CD14-positive monocyte (primary cell): ENCODE results near the gene RNF227. TPM values are rescaled to one million over a fixed set of nuclear protein-coding genes. Genes with fewer than 3 reads are reported as not detected.
A peak's percentile ranks its signal among the peaks of the same experiment; 100 is the strongest.

Experiments used
- DNase-seq, 3 donors: peaks; one replicate each; pipeline ENCODE4 v3.0.0-alpha.2; 2011 to 2022
- H2AFZ ChIP-seq: 2 replicates; pipeline ENCODE4 v1.6.0; 2012; ENCODE audit warnings: mild to moderate bottlenecking, low read depth, low read length, inconsistent platforms; ENCODE audit not compliant: insufficient read depth, poor library complexity, severe bottlenecking
- H3K27ac ChIP-seq, 2 donors: 1 replicate in 1 of 2; 2 replicates in 1 of 2; pipeline ENCODE4 v1.5.1; 2012 to 2013; ENCODE audit warnings: low read length in 2 of 2, control low read depth in 1 of 2, inconsistent platforms in 1 of 2, low read depth in 1 of 2, mild to moderate bottlenecking in 1 of 2
- H3K27me3 ChIP-seq, 2 donors: one replicate each; pipeline versions ENCODE4 v1.6.0 to v1.6.1; 2011 to 2013; ENCODE audit warnings: low read length in 2 of 2; ENCODE audit not compliant: control insufficient read depth in 2 of 2, insufficient read depth in 2 of 2
- H3K36me3 ChIP-seq, 2 donors: replicated peaks in 1 of 2; 1 replicate in 1 of 2; 2 replicates in 1 of 2; pipeline versions ENCODE4 v1.5.1 to v1.6.1; 2012 to 2013; ENCODE audit warnings: low read length in 2 of 2, control low read depth in 1 of 2, inconsistent platforms in 1 of 2, mild to moderate bottlenecking in 1 of 2; ENCODE audit not compliant: insufficient read depth in 2 of 2, control insufficient read depth in 1 of 2
- H3K4me1 ChIP-seq, 2 donors: 1 replicate in 1 of 2; 2 replicates in 1 of 2; pipeline versions ENCODE4 v1.5.1 to v1.6.1; 2012 to 2013; ENCODE audit warnings: low read length in 2 of 2, control low read depth in 1 of 2, inconsistent platforms in 1 of 2, mild to moderate bottlenecking in 1 of 2, moderate library complexity in 1 of 2; ENCODE audit not compliant: insufficient read depth in 2 of 2, control insufficient read depth in 1 of 2
- H3K4me2 ChIP-seq: replicated peaks from 2 replicates; pipeline ENCODE3; 2012; ENCODE audit warnings: low read length, moderate library complexity, mild to moderate bottlenecking; ENCODE audit not compliant: poor library complexity, severe bottlenecking; ENCODE audit errors: extremely low read depth
- H3K4me3 ChIP-seq, 3 experiments: fragments of 200-600 bp in 1 of 3; sonication (generic) in 1 of 3; replicated peaks in 1 of 3; 1 replicate in 2 of 3; 2 replicates in 1 of 3; pipeline ENCODE4 v1.5.1; 2011 to 2013; ENCODE audit warnings: low read length in 3 of 3, mild to moderate bottlenecking in 3 of 3, control low read depth in 2 of 3, low read depth in 2 of 3, inconsistent platforms in 1 of 3, moderate library complexity in 1 of 3
- H3K79me2 ChIP-seq: 2 replicates; pipeline ENCODE4 v1.6.0; 2012; ENCODE audit warnings: mild to moderate bottlenecking, control low read depth, inconsistent platforms, low read length, moderate library complexity; ENCODE audit not compliant: insufficient read depth
- H3K9ac ChIP-seq: 2 replicates; pipeline ENCODE4 v1.6.0; 2017; ENCODE audit warnings: low read length, mild to moderate bottlenecking; ENCODE audit not compliant: insufficient read depth, poor library complexity, severe bottlenecking
- H3K9me3 ChIP-seq, 2 donors: replicated peaks in 1 of 2; 1 replicate in 1 of 2; 2 replicates in 1 of 2; pipeline versions ENCODE4 v1.5.1 to v1.6.1; 2012 to 2013; ENCODE audit warnings: low read length in 2 of 2, control low read depth in 1 of 2; ENCODE audit not compliant: control insufficient read depth in 1 of 2, insufficient read depth in 1 of 2
- H4K20me1 ChIP-seq: 2 replicates; pipeline ENCODE4 v1.6.0; 2012; ENCODE audit warnings: mild to moderate bottlenecking, low read length, control low read depth, moderate library complexity; ENCODE audit not compliant: insufficient read depth
- H3K27ac Mint-ChIP-seq, 7 donors: one replicate each; pipeline ENCODE4 v1.8.0; 2020; ENCODE audit warnings: mild to moderate bottlenecking in 7 of 7, mixed read lengths in 7 of 7, moderate library complexity in 6 of 7, inconsistent platforms in 2 of 7
- H3K27me3 Mint-ChIP-seq, 3 donors: one replicate each; pipeline ENCODE4 v1.8.0; 2021 to 2022; ENCODE audit warnings: low read depth in 3 of 3, mild to moderate bottlenecking in 3 of 3, mixed read lengths in 3 of 3, moderate library complexity in 3 of 3, inconsistent platforms in 1 of 3
- H3K36me3 Mint-ChIP-seq, 2 donors: one replicate each; pipeline ENCODE4 v1.8.0; 2020; ENCODE audit warnings: mixed read lengths in 2 of 2, inconsistent platforms in 1 of 2, mild to moderate bottlenecking in 1 of 2
- H3K4me1 Mint-ChIP-seq: one replicate; pipeline ENCODE4 v1.8.0; 2020; ENCODE audit warnings: mild to moderate bottlenecking, mixed read lengths
- H3K4me3 Mint-ChIP-seq, 2 donors: one replicate each; pipeline ENCODE4 v1.8.0; 2020; ENCODE audit warnings: mild to moderate bottlenecking in 2 of 2, mixed read lengths in 2 of 2, moderate library complexity in 1 of 2
- H3K9me3 Mint-ChIP-seq, 7 donors: one replicate each; pipeline ENCODE4 v1.8.0; 2020 to 2022; ENCODE audit warnings: mixed read lengths in 7 of 7, mild to moderate bottlenecking in 6 of 7, moderate library complexity in 6 of 7, inconsistent platforms in 2 of 7
- CTCF ChIP-seq: fragments of 200-600 bp; IDR thresholded peaks from one replicate; pipeline ENCODE4 v1.8.0; 2022; ENCODE audit warnings: antibody characterized with exemption, mild to moderate bottlenecking
- WGBS: methylation state at CpG from one replicate; pipeline ENCODE4 v1.1.5; 2013; ENCODE audit warnings: missing lambda C conversion rate; ENCODE audit not compliant: insufficient coverage; 5-methylcytosine and 5-hydroxymethylcytosine counted together
- intact Hi-C, 2 donors: fragments of 100-400 bp; cut with micrococcal nuclease; formaldehyde crosslinking; loops; one replicate each; pipeline versions ENCODE4 v1.15.0 to v1.15.1; 2023
- polyA plus RNA-seq, 3 donors: library from polyadenylated mRNA; depleted of rRNA in 1 of 3; unstranded in 2 of 3; stranded (reverse) in 1 of 3; fragments of 300-500 nt in 2 of 3; fragments of >200 nt in 1 of 3; fragmentation: Illumina TruSeq in 2 of 3; gene quantifications; 1 replicate in 2 of 3; 2 replicates in 1 of 3; pipeline ENCODE4 v1.2.3, GENCODE V29; 2012 to 2021

The RNF227 gene
- polyA plus RNA-seq, 3 donors, result 0.59 to 6.7 (median 1.3) TPM

GRCh38 chr17:7932949-7933348 is 16.9 kb upstream of the RNF227 start:
- Mint-ChIP-seq H3K27me3 (peaks cover 0 to 4% (median 1%) of the 10 kb centered on the region in 3 donors), H3K9me3 (peaks cover 0 to 2% (median 0%) of the 10 kb centered on the region in 7 donors), H3K36me3 (peaks cover 40 to 53% of the 10 kb centered on the region in 2 donors), H3K27ac (peak overlapping the region; percentile 95 to 100 (median 99)), H3K4me1 (peaks cover 38% of the 10 kb centered on the region), H3K4me3 (peak overlapping the region; percentile 97 to 100)
- peak overlapping the region; percentile 79 for H2AFZ ChIP-seq
- H4K20me1 ChIP-seq, result no peaks in the 10 kb centered on the region
- TF ChIP-seq CTCF, result peak; percentile 22
- H3K27ac ChIP-seq, result peak overlapping the region; percentile 74 to 88
- no peaks in the 10 kb centered on the region for H3K9me3 ChIP-seq
- no peaks in the 10 kb centered on the region for H3K27me3 ChIP-seq
- peak overlapping the region; percentile 68 to 86 (median 78) for H3K4me3 ChIP-seq
- H3K79me2 ChIP-seq, result peaks cover 53% of the 10 kb centered on the region
- peak overlapping the region; percentile 84 for H3K4me2 ChIP-seq
- intact Hi-C loops, result loop anchor here in 1 of 2 donors (5.0 kb wide), 1 partner anchor 91 kb away; no protein-coding TSS in a partner anchor
- WGBS, result 0% methylated on average over 6 of the region's 16 CpGs
- peaks cover 19 to 46% of the 10 kb centered on the region in 2 donors for H3K36me3 ChIP-seq
- DNase-seq, result peak; percentile 83 to 91 (median 88)
- H3K4me1 ChIP-seq, result peaks cover 26 to 37% of the 10 kb centered on the region in 2 donors
- peak overlapping the region; percentile 71 for H3K9ac ChIP-seq

DNA sequence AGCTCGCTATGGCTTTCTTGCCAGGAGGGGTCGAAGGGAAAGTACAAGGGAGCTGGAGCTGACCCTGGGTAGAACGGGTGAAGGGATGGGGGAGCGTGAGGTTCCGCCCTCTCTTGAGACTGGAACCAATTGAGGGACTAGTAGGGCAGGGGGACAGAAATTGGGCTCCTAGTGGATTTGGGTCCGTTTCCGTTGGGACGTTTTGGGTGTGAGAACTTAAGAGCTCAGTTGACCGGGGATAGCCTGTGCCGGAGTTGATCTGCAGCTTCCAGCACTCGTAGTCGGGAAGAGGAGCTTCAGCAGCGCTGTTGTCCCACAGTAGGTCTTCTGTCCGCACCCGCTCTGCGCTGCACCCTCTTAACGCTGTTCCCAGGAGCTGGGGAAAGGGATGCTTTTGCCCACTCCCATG is 16.4 kb upstream of the RNF227 start:
- H3K4me3 Mint-ChIP-seq, result peak overlapping the region; percentile 97 to 100
- peak in 2 of 3 donors; percentile 18 to 38 for DNase-seq
- Histone ChIP-seq H3K4me3 (peak overlapping the region; percentile 68 to 86 (median 78)), H3K79me2 (peaks cover 53% of the 10 kb centered on the region), H3K4me1 (peaks cover 26 to 37% of the 10 kb centered on the region in 2 donors), H3K27me3 (no peaks in the 10 kb centered on the region), H4K20me1 (no peaks in the 10 kb centered on the region), H3K27ac (peak overlapping the region; percentile 74 to 88), H3K36me3 (peaks cover 19 to 45% of the 10 kb centered on the region in 2 donors), H2AFZ (peak overlapping the region; percentile 79), H3K4me2 (peak overlapping the region; percentile 84), H3K9ac (peak overlapping the region; percentile 71), H3K9me3 (no peaks in the 10 kb centered on the region)
- H3K9me3 Mint-ChIP-seq, result peaks cover 0 to 2% (median 0%) of the 10 kb centered on the region in 7 donors
- intact Hi-C loops, result loop anchor here in 1 of 2 donors (5.0 kb wide), 1 partner anchor 90 kb away; no protein-coding TSS in a partner anchor
- peaks cover 39 to 53% of the 10 kb centered on the region in 2 donors for H3K36me3 Mint-ChIP-seq
- peaks cover 0 to 4% (median 1%) of the 10 kb centered on the region in 3 donors for H3K27me3 Mint-ChIP-seq
- peak overlapping the region; percentile 95 to 100 (median 99) for H3K27ac Mint-ChIP-seq
- no peak for TF ChIP-seq CTCF
- 0% methylated on average over 16 of the region's 17 CpGs for WGBS
- peaks cover 43% of the 10 kb centered on the region for H3K4me1 Mint-ChIP-seq
